Psoas muscle (tissue), 8 donors: ENCODE measurements around the gene ROBO3. TPM values are rescaled to one million over a fixed set of nuclear protein-coding genes. Genes with fewer than 3 reads are reported as not detected.
A peak's percentile ranks its signal among the peaks of the same experiment; 100 is the strongest.

Source experiments
- ATAC-seq, 4 donors: fragments of 200-7000 bp; cut with Tn5 transposase; one replicate each; pipeline ENCODE4 v1.9.1; 2020; ENCODE audit warnings: moderate library complexity in 3 of 4, mild to moderate bottlenecking in 2 of 4
- DNase-seq, 2 donors: peaks; one replicate each; pipeline ENCODE4 v3.0.0-alpha.2; 2020
- H3K27ac ChIP-seq: fragments of 200-600 bp; one replicate; pipeline ENCODE4 v1.8.0; 2022
- H3K27me3 ChIP-seq, 3 donors: fragments of 200-600 bp in 1 of 3; one replicate each; pipeline versions ENCODE4 v1.6.1 to v1.8.0; 2013 to 2022; ENCODE audit warnings: low read length in 2 of 3, mild to moderate bottlenecking in 2 of 3, moderate library complexity in 1 of 3; ENCODE audit not compliant: insufficient read depth in 3 of 3
- H3K36me3 ChIP-seq, 2 donors: fragments of 200-600 bp in 1 of 2; one replicate each; pipeline versions ENCODE4 v1.6.1 to v1.8.0; 2013 to 2022; ENCODE audit warnings: low read depth in 1 of 2, mild to moderate bottlenecking in 1 of 2, moderate library complexity in 1 of 2; ENCODE audit not compliant: insufficient read depth in 1 of 2
- H3K4me1 ChIP-seq: fragments of 200-600 bp; one replicate; pipeline ENCODE4 v1.8.0; 2022
- H3K4me3 ChIP-seq: fragments of 200-600 bp; one replicate; pipeline ENCODE4 v1.8.0; 2022; ENCODE audit warnings: mild to moderate bottlenecking
- H3K9me3 ChIP-seq: fragments of 200-600 bp; one replicate; pipeline ENCODE4 v1.8.0; 2022
- WGBS, 3 donors: extraction: QIAGEN DNeasy Blood & Tissue Kit; methylation state at CpG; one replicate each; pipeline versions ENCODE4 v1.1.6 to v1.1.7; 2013; 5-methylcytosine and 5-hydroxymethylcytosine counted together
- intact Hi-C, 2 donors: fragments of 100-400 bp; cut with DNase I; formaldehyde crosslinking; loops; one replicate each; pipeline versions ENCODE4 v1.11.0 to v1.14.2; 2022
- polyA plus RNA-seq, 3 donors: library from polyadenylated mRNA; stranded (reverse); fragments of 200-250 nt; gene quantifications; one replicate each; pipeline ENCODE4 v1.2.3, GENCODE V29; 2013
- total RNA-seq, 4 donors: library from RNA; stranded (reverse); fragmentation: NEBNext Ultra II Directional in 2 of 4; extraction: Animal tissue kit (Norgen Biotek cat#: 25700) in 2 of 4; gene quantifications; one replicate each; pipeline versions ENCODE4 v1.2.1 to v1.2.4, GENCODE V29; 2021 to 2023
- TF ChIP-seq, protein P1 (sequence below): fragments of 200-600 bp; IDR thresholded peaks from one replicate; pipeline ENCODE4 v1.8.0; 2022; ENCODE audit warnings: antibody characterized with exemption
- donor health status: healthy with polysubstance abuse.
- donor health status: DM: no; HTN: no; CAD: no; lungs with moderate emphysema.
- donor health status: Bipolar disorder and iron deficiency.
- donor health status: healthy.
- donor health status: DM: yes; HTN: yes; CAD: no.
- donor health status: DM: no; HTN: no; CAD: no.
- donor health status: DM: no; HTN: no; CAD: no.
- donor health status: DM: yes; HTN: yes; CAD: no.

ROBO3 gene
- total and polyA plus RNA-seq, 7 donors, result 1.7 to 3.6 (median 2.9) TPM

DNA sequence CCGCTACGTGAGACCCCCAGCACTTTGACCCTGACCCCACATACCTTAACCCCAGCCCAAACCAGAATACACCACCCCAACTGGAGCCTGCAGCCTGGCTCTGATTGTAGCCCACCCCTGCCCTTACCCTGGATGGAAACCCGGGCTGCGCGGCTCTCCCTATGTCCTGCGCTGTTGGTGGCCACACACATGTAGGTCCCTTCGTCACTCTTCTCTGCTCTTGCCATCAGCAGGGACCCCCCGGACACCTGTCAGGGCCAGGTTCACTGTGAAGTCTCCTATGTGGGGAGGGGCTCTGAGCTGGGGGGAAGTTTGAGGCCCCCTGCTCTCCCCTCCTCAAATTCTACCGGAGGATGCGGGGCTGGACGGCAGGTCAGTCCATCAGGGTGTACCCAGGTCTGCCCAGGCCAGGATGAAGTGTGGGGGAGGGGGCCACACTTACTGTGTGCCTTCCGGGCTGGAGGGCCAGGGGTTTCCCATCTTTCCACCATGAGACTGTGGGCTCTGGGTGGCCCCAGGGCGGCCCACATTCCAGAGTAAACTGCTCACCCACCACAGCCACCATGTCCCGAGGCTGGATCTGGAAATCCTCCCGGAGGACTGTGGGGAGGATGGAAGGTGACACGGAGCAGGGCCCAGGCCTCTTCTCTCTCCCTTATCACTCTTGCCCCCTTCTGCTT lies 31.0 kb downstream of the ROBO3 start:
- peaks cover 0 to 5% of the 10 kb centered on the region in 2 donors for H3K36me3 ChIP-seq
- ATAC-seq (no peak), DNase-seq (no peak)

DNA sequence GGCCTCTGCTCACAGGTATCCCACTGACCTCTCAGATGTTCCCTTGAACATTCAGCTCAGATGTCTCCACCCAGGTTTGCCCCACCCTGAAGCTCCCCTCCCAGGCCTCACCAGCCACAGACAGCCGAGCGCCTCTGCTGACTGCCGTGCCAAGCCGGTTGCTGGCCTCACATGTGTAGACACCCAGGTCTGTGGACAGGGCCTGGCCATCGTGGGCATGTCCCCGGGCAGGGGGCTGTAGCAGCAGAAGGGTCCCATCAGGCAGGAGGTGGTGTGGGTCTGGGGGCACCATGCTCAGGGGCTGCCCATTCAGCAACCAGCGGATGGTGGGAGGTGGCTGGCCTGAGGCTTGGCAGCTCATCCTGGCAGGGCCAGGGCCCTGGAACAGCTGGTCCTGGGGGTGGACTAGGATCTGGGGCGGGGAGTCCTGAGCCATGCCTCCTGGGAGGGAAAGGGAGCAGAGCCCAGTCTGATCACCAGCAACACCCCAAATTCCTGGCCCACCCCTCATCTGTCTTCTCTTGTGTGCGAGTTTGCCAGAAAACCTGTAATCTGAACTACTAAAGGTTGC lies 31.7 kb downstream of the ROBO3 start:
- peak; percentile 58 to 80 for DNase-seq
- TF ChIP-seq, protein P1, sequence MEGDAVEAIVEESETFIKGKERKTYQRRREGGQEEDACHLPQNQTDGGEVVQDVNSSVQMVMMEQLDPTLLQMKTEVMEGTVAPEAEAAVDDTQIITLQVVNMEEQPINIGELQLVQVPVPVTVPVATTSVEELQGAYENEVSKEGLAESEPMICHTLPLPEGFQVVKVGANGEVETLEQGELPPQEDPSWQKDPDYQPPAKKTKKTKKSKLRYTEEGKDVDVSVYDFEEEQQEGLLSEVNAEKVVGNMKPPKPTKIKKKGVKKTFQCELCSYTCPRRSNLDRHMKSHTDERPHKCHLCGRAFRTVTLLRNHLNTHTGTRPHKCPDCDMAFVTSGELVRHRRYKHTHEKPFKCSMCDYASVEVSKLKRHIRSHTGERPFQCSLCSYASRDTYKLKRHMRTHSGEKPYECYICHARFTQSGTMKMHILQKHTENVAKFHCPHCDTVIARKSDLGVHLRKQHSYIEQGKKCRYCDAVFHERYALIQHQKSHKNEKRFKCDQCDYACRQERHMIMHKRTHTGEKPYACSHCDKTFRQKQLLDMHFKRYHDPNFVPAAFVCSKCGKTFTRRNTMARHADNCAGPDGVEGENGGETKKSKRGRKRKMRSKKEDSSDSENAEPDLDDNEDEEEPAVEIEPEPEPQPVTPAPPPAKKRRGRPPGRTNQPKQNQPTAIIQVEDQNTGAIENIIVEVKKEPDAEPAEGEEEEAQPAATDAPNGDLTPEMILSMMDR, result no peak

More for the DNA sequence above, 31.0 kb downstream of the ROBO3 start:
- TF ChIP-seq, protein P1, result no peak
- intact Hi-C loops, result no loop called here
- H3K4me1 ChIP-seq, result no peaks in the 10 kb centered on the region
- WGBS, 3 donors, result 71 to 80% (median 72%) methylated on average over 14 to 16 of the region's 16 CpGs
- H3K9me3 ChIP-seq, result no peaks in the 10 kb centered on the region
- peak overlapping the region; percentile 68 for H3K27ac ChIP-seq
- H3K27me3 ChIP-seq, result peaks cover 0 to 15% (median 2%) of the 10 kb centered on the region in 3 donors
- peak overlapping the region; percentile 57 for H3K4me3 ChIP-seq

DNA sequence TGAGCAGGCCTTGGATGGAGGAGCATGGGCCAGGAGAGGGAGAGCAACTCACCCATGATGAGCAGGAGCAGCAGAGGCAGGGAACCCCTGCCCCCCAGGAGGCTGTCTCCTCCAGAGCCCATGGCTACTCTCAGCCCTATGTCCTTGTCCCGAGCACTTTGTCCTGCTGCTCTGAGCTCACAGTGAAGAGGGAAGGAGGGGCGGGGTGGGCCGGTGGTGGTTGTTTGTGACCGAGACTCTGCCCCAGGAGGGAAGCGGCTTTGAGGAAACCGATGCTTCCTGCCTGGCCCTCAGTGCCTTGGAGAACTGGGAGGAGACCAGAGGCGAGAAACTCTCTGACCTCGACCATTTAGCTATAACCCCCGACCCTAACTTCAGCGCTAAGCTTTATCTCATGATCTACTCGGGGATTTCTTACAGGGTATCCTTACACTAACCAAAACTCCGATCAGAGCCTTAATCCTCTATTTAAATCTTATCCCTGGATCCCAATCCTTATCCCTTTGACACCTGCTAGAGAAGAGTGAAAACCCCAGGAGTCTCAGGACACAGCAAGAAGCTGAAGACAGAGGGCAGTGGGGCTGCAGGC lies 32.5 kb downstream of the ROBO3 start, which contains the start of gene ROBO4:
Gene ROBO4, minus strand, starts transcription at position 192 of the 589 bp plus-strand sequence. Its CDS starts 70 bp downstream, at position 122.
- Histone ChIP-seq H3K27ac (peak within 1 kb of the TSS; percentile 68), H3K27me3 (peaks cover 0 to 21% (median 4%) of the 10 kb centered on the region in 3 donors), H3K4me3 (peak within 1 kb of the TSS; percentile 57), H3K4me1 (no peaks in the 10 kb centered on the region), H3K36me3 (peaks cover 0 to 5% of the 10 kb centered on the region in 2 donors), H3K9me3 (no peaks in the 10 kb centered on the region)
- intact Hi-C loops, result no loop called here
- TF ChIP-seq, protein P1, result no peak
- ATAC-seq, result peak; percentile 25 to 64 (median 35)
- DNase-seq, result peak; percentile 53 to 72
- 27 to 41% (median 34%) methylated on average over 12 of the region's 12 CpGs for WGBS, 3 donors

More for the DNA sequence above, 31.7 kb downstream of the ROBO3 start:
- ATAC-seq, result peak in 3 of 4 donors; percentile 28 to 43 (median 40)
- 24 to 47% (median 31%) methylated on average over 7 to 9 of the region's 9 CpGs for WGBS, 3 donors
- H3K27ac ChIP-seq, result peak overlapping the region; percentile 68
- peaks cover 0 to 5% of the 10 kb centered on the region in 2 donors for H3K36me3 ChIP-seq
- no peaks in the 10 kb centered on the region for H3K4me1 ChIP-seq
- H3K9me3 ChIP-seq, result no peaks in the 10 kb centered on the region
- intact Hi-C loops, result no loop called here
- H3K27me3 ChIP-seq, result peaks cover 0 to 20% (median 4%) of the 10 kb centered on the region in 3 donors
- H3K4me3 ChIP-seq, result peak overlapping the region; percentile 57

DNA sequence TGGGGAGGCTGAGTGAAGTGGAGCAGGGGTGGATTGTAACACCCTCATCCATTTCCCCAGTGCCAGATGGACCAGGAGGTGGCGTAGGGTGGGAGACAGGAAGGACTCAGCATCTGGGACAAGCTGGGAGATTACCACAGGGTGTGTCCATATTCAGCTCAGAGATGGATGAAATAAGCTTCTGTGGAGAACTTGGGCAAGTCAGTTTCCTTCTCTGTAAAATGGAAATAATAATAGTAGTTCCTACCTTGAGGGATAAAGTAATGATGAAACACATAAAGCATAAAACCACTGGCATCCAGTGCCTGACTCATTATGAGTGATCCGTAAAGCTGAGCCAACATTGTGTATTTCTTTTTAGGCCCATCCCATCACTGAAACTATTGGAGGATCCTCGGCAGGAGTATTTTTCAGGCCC lies 33.0 kb downstream of the ROBO3 start:
- H3K4me1 ChIP-seq, result no peaks in the 10 kb centered on the region

More for the DNA sequence above, 33.0 kb downstream of the ROBO3 start:
- no peaks in the 10 kb centered on the region for H3K9me3 ChIP-seq
- TF ChIP-seq, protein P1, result no peak
- intact Hi-C loops, result no loop called here
- ATAC-seq (peak; percentile 10 to 52 (median 38)), DNase-seq (no peak)
- 25 to 47% (median 37%) methylated on average over 3 of the region's 3 CpGs for WGBS, 3 donors
- H3K27ac ChIP-seq, result peak overlapping the region; percentile 68
- peaks cover 0 to 26% (median 4%) of the 10 kb centered on the region in 3 donors for H3K27me3 ChIP-seq
- H3K36me3 ChIP-seq, result peaks cover 0 to 3% of the 10 kb centered on the region in 2 donors
- H3K4me3 ChIP-seq, result peak overlapping the region; percentile 57
